ENCODE data around the gene CNOT6. TPM values are rescaled to one million over a fixed set of nuclear protein-coding genes. Genes with fewer than 3 reads are reported as not detected.
"Not testable (repeated sequence)": the region's sequence is repeated elsewhere in the genome, so short reads cannot be mapped to it uniquely, and the experiment has no call there.

CNOT6 gene
- 10 to 100 TPM; 19.4 to 34.4 TPM for total RNA-seq
- polyA plus RNA-seq (ENCODE audit: insufficient read length in 2 of 2): 10 to 100 TPM; 24.8 to 32.1 TPM
- long read RNA-seq, donor 1, full-length matches to known transcripts: 3 of 3 reads
- long read RNA-seq, donor 1, partial matches to known transcripts: 0 of 3 reads
- long read RNA-seq, donor 1, other reads (novel, unspliced or antisense): 0 of 3 reads
- long read RNA-seq, donor 2, full-length matches to known transcripts: 2 of 2 reads
- long read RNA-seq, donor 2, partial matches to known transcripts: 0 of 2 reads
- long read RNA-seq, donor 2, other reads (novel, unspliced or antisense): 0 of 2 reads
- long read RNA-seq, donor 3, full-length matches to known transcripts: 1 of 1 reads
- long read RNA-seq, donor 3, partial matches to known transcripts: 0 of 1 reads
- long read RNA-seq, donor 3, other reads (novel, unspliced or antisense): 0 of 1 reads
- long read RNA-seq, donor 4, full-length matches to known transcripts: 1 of 1 reads
- long read RNA-seq, donor 4, partial matches to known transcripts: 0 of 1 reads
- long read RNA-seq, donor 4, other reads (novel, unspliced or antisense): 0 of 1 reads

DNA sequence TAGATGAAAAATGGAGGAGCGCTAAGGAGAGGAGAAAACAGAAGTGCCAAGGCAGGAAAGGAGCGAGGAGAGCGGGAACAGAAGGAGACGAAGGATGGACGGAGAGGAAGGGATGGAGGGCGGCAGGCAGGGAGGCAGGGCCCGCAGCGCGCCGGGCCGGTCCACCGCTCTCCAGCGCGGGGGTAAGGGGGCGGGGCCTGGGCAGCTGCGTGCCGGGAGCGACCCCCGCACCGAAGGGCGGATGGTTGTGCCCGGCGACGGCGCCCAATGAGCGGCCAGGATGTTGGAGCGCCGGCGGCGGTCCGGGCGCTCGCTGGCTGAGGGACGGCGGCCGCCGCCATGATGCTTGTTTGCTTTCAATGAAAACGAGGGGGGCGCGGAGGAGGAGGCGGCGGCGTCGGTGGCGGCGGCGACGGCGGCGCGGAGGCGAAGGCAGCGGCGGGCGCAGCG is at the start of gene CNOT6:
CNOT6 (plus strand) TSS at position 320 of the 450 bp plus-strand sequence. CDS start 34,898 bp downstream, outside the sequence.
- Histone ChIP-seq H3K4me3 (ENCODE audit: low read depth, low read length) (peak within 1 kb of the TSS; percentile 64), H3K36me3 (ENCODE audit: control insufficient read depth, insufficient read depth, low read length) (peaks cover 12% of the 10 kb centered on the region), H3K27me3 (ENCODE audit: control insufficient read depth, insufficient read depth, low read length) (no peaks in the 10 kb centered on the region), H3K27ac (ENCODE audit: low read depth, low read length) (peak within 1 kb of the TSS; percentile 89), H3K9me3 (ENCODE audit: control insufficient read depth, insufficient read depth, low read length) (no peaks in the 10 kb centered on the region), H3K4me1 (ENCODE audit: control insufficient read depth, insufficient read depth, low read length) (peaks cover 15% of the 10 kb centered on the region)
- DNase-seq (ENCODE audit: low read depth in 4 of 6, low spot score in 6 of 6): peak; percentile 83 to 98 (median 90)
- 0% methylated on average over 56 of the region's 56 CpGs for whole genome bisulfite sequencing (ENCODE audit: insufficient coverage)

DNA sequence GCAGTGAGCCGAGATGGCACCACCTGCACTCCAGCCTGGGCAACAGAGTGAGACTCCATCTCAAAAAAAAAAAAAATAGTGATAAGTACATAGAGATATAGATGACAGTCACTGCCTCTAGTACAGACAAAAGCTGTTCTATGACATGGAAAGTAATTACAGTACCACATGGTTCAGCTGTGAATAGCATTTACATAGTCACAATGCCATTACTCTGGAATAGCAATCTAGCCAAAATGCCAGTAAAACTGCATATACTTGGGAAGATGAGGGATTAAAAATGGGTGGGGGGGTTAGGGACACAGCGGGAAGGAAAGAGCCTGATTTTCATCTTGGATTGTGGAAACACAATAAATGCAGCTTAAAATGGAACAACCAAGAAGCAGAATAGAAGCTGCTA is 39.4 kb upstream of the CNOT6 start:
- WGBS (ENCODE audit: insufficient coverage): 78% methylated on average over 1 of the region's 2 CpGs
- H3K27ac ChIP-seq (ENCODE audit: low read depth, low read length): no peak overlapping the region
- H3K9me3 ChIP-seq (ENCODE audit: control insufficient read depth, insufficient read depth, low read length): no peaks in the 10 kb centered on the region
- H3K4me1 ChIP-seq (ENCODE audit: control insufficient read depth, insufficient read depth, low read length): no peaks in the 10 kb centered on the region
- no peaks in the 10 kb centered on the region for H3K27me3 ChIP-seq (ENCODE audit: control insufficient read depth, insufficient read depth, low read length)
- DNase-seq (ENCODE audit: low read depth in 4 of 6, low spot score in 6 of 6): peak in 2 of 6 donors; percentile 30 to 48
- no peak overlapping the region for H3K4me3 ChIP-seq (ENCODE audit: low read depth, low read length)
- no peaks in the 10 kb centered on the region for H3K36me3 ChIP-seq (ENCODE audit: control insufficient read depth, insufficient read depth, low read length)

DNA sequence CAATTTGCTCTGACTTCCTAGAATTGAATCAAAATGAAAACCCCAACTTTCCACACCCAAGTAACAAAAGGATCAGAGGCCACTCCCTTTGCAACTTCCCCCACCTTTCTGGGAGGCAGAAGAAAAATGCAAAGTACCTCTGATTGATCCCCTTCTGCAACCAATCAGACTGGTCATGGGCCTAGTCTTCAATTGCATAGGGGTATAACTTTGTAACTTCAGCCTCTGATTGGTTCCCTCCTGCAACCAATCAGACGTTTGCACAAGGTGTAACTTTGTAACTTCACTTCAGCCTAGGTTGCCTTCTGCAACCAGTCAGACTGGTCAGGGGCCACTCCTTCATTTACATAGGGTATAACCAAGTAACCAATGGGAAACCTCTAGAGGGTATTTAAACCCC is 38.3 kb upstream of the CNOT6 start:
- Histone ChIP-seq H3K4me1 (ENCODE audit: control insufficient read depth, insufficient read depth, low read length) (no peaks in the 10 kb centered on the region), H3K27me3 (ENCODE audit: control insufficient read depth, insufficient read depth, low read length) (no peaks in the 10 kb centered on the region), H3K9me3 (ENCODE audit: control insufficient read depth, insufficient read depth, low read length) (no peaks in the 10 kb centered on the region), H3K4me3 (ENCODE audit: low read depth, low read length) (no peak overlapping the region), H3K36me3 (ENCODE audit: control insufficient read depth, insufficient read depth, low read length) (no peaks in the 10 kb centered on the region), H3K27ac (ENCODE audit: low read depth, low read length) (no peak overlapping the region)
- DNase-seq (ENCODE audit: low read depth in 4 of 6, low spot score in 6 of 6): no peak
- WGBS (ENCODE audit: insufficient coverage): 100% methylated on average over 1 of the region's 1 CpG

DNA sequence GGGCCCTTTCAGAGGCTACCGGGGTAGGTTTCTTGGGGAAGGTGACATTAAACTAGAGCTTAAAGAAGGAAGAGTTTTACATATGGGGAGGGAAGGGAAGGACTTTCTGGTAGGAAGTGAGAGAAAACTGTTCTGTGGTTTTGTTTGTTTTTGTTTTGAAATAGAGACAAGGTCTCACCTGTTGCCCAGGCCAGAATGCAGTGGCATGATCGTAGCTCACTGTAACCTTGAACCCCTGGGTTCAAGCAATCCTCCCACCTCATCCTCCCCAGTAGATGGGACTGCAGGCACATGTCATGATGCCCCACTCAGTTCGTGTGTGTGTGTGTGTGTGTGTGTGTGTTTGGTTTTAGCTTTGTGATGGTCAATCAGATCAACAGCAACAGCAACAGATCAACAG is 37.4 kb upstream of the CNOT6 start:
- H3K9me3 ChIP-seq (ENCODE audit: control insufficient read depth, insufficient read depth, low read length): no peaks in the 10 kb centered on the region
- 93% methylated on average over 1 of the region's 3 CpGs for WGBS (ENCODE audit: insufficient coverage)

DNA sequence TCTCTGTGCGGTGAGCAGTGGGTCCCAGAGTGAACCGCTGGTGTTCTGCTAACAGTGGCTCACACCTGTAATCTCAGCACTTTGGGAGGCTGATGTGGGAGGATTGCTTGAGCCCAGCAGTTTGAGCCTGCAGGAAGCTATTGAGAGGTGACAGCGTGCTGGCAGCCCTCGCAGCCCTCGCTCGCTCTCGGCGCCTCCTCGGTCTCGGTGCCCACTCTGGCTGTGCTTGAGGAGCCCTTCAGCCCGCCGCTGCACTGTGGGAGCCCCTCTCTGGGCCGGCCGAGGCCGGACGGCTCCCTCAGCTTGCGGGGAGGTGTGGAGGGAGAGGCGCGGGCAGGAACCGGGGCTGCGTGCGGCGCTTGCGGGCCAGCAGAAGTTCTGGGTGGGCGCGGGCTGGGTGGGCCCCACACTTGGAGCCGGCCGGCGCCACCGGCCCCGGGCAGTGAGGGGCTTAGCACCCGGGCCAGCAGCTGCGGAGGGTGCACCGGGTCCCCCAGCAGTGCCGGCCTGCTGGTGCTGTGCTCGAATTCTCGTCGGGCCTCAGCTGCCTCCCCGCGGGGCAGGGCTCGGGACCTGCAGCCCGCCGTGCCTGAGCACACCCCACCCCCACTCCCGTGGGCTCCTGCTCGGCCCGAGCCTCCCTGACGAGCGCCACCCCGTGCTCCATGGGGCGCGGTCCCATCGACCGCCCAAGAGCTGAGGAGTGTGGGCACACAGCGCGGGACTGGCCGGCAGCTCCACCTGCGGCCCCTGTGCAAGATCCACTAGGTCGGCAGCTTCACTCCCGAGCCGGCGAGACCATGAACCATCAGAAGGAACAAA is 35.1 kb upstream of the CNOT6 start:
- H3K4me1 ChIP-seq (ENCODE audit: control insufficient read depth, insufficient read depth, low read length); H3K36me3 ChIP-seq (ENCODE audit: control insufficient read depth, insufficient read depth, low read length); H3K27me3 ChIP-seq (ENCODE audit: control insufficient read depth, insufficient read depth, low read length); H3K27ac ChIP-seq (ENCODE audit: low read depth, low read length); H3K4me3 ChIP-seq (ENCODE audit: low read depth, low read length); DNase-seq (ENCODE audit: low read depth in 4 of 6, low spot score in 6 of 6); H3K9me3 ChIP-seq (ENCODE audit: control insufficient read depth, insufficient read depth, low read length): not testable (repeated sequence)
- WGBS (ENCODE audit: insufficient coverage): 96% methylated on average over 51 of the region's 61 CpGs

More for the DNA sequence above, 37.4 kb upstream of the CNOT6 start:
- Histone ChIP-seq H3K27me3 (ENCODE audit: control insufficient read depth, insufficient read depth, low read length) (no peaks in the 10 kb centered on the region), H3K4me1 (ENCODE audit: control insufficient read depth, insufficient read depth, low read length) (no peaks in the 10 kb centered on the region), H3K36me3 (ENCODE audit: control insufficient read depth, insufficient read depth, low read length) (no peaks in the 10 kb centered on the region), H3K4me3 (ENCODE audit: low read depth, low read length) (no peak overlapping the region), H3K27ac (ENCODE audit: low read depth, low read length) (no peak overlapping the region)
- DNase-seq (ENCODE audit: low read depth in 4 of 6, low spot score in 6 of 6): no peak

DNA sequence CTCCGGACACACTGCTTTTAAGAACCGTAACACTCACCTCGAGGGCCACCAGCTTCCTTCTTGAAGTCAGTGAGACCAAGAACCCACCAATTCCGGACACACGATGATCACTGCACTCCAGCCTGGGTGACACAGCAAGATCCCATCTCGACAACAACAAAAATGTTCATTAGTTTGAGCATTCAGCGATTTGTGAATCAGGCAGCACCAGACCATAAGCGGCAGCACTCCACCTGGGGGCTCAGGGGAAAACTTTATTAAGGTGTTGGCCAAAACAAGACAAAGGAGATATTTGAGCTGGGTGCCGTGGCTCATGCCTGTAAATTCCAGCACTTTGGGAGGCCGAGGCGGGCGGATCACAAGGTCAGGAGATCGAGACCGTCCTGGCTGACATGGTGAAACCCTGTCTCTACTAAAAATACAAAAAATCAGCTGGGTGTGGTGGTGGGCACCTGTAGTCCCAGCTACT is 34.5 kb upstream of the CNOT6 start:
- not testable (repeated sequence) for H3K4me1 ChIP-seq (ENCODE audit: control insufficient read depth, insufficient read depth, low read length); H3K36me3 ChIP-seq (ENCODE audit: control insufficient read depth, insufficient read depth, low read length); H3K9me3 ChIP-seq (ENCODE audit: control insufficient read depth, insufficient read depth, low read length); H3K27me3 ChIP-seq (ENCODE audit: control insufficient read depth, insufficient read depth, low read length); H3K4me3 ChIP-seq (ENCODE audit: low read depth, low read length); DNase-seq (ENCODE audit: low read depth in 4 of 6, low spot score in 6 of 6); H3K27ac ChIP-seq (ENCODE audit: low read depth, low read length)
- 97% methylated on average over 8 of the region's 14 CpGs for WGBS (ENCODE audit: insufficient coverage)

DNA sequence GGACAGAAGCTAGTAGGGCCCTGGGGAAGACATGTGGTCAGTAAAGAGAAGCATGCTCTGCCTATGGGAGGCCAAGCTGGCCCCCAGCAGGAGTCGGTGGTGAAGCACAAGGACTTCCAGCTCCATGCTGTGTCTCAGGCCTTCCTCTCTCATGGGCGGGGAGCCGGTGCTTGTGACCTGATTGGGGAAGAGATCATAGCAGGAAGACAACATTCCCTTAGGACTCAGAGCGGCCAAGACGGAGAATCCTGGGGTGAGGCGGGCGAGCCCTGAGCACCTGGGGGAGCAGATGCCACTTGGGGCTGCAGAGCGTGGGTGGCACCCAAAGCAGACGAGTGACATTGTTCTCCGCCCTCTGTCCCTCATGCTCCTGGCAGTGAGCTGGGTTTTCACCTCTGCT is 33.3 kb upstream of the CNOT6 start:
- Histone ChIP-seq H3K4me1 (ENCODE audit: control insufficient read depth, insufficient read depth, low read length) (no peaks in the 10 kb centered on the region), H3K27ac (ENCODE audit: low read depth, low read length) (no peak overlapping the region), H3K27me3 (ENCODE audit: control insufficient read depth, insufficient read depth, low read length) (no peaks in the 10 kb centered on the region), H3K4me3 (ENCODE audit: low read depth, low read length) (no peak overlapping the region), H3K9me3 (ENCODE audit: control insufficient read depth, insufficient read depth, low read length) (no peaks in the 10 kb centered on the region), H3K36me3 (ENCODE audit: control insufficient read depth, insufficient read depth, low read length) (no peaks in the 10 kb centered on the region)
- no peak for DNase-seq (ENCODE audit: low read depth in 4 of 6, low spot score in 6 of 6)
- WGBS (ENCODE audit: insufficient coverage): 97% methylated on average over 10 of the region's 10 CpGs

DNA sequence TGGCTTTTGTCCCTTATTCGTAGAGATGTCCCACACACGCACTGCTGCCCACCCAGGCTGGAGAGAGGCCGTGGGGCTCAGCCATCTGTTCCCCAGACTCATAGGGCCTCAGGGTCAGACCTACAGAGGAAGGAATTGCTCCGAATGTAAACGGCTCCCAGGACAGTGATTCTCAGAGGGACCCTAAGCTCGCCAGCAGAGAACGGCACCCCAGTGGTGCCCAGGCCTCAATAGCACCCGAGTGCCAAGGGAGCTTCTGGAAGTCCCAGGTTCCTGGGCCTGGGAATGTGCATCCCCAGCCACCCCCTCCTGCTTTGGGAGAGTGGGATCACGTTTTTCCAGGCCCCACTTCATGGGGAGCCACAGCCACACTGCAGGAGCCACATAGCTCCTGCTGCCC is 32.9 kb upstream of the CNOT6 start:
- H3K27me3 ChIP-seq (ENCODE audit: control insufficient read depth, insufficient read depth, low read length): no peaks in the 10 kb centered on the region
- H3K4me3 ChIP-seq (ENCODE audit: low read depth, low read length): no peak overlapping the region
- 75% methylated on average over 9 of the region's 9 CpGs for WGBS (ENCODE audit: insufficient coverage)
- no peak for DNase-seq (ENCODE audit: low read depth in 4 of 6, low spot score in 6 of 6)
- H3K27ac ChIP-seq (ENCODE audit: low read depth, low read length): no peak overlapping the region
- H3K9me3 ChIP-seq (ENCODE audit: control insufficient read depth, insufficient read depth, low read length): no peaks in the 10 kb centered on the region
- H3K36me3 ChIP-seq (ENCODE audit: control insufficient read depth, insufficient read depth, low read length): no peaks in the 10 kb centered on the region
- no peaks in the 10 kb centered on the region for H3K4me1 ChIP-seq (ENCODE audit: control insufficient read depth, insufficient read depth, low read length)

DNA sequence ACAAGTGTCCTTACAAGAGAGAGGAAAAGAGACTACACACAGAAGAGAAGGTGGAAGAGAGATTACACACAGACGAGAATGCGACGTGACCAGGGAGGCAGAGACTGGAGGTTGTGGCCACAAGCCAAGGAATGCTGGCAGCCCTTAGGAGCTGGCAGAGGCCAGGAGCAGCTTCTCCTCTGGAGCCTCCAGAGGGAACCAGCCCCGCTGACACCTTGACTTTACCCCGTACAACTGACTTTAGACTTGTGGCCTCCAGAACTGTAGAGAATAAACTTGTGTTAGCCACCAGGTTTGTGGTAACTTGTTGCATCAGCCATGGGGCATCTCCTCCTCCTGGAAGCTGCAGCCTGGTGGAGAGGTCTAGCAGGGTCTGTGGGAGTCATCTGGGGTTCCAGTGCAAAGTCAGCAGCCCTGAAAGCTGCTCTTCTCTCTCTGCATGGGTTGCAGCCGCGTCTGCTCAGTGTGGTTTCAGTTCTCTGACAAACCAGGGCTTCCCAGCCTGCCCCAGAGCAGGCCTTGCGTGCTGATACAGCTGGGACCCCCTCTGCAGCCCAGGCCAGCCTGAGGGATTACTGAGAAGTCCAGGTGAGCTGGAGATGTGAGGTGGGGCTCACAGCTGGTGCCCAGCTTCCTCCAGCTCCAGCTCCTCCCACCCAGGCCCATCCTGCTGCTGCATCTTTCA is 30.8 kb upstream of the CNOT6 start:
- WGBS (ENCODE audit: insufficient coverage): 68% methylated on average over 8 of the region's 8 CpGs
- Histone ChIP-seq H3K27me3 (ENCODE audit: control insufficient read depth, insufficient read depth, low read length) (no peaks in the 10 kb centered on the region), H3K36me3 (ENCODE audit: control insufficient read depth, insufficient read depth, low read length) (no peaks in the 10 kb centered on the region), H3K4me3 (ENCODE audit: low read depth, low read length) (no peak overlapping the region), H3K9me3 (ENCODE audit: control insufficient read depth, insufficient read depth, low read length) (no peaks in the 10 kb centered on the region), H3K27ac (ENCODE audit: low read depth, low read length) (no peak overlapping the region), H3K4me1 (ENCODE audit: control insufficient read depth, insufficient read depth, low read length) (no peaks in the 10 kb centered on the region)
- DNase-seq (ENCODE audit: low read depth in 4 of 6, low spot score in 6 of 6): no peak
